HL-60/S4 treated with phorbol 12-myristate 13-acetate at 8.2 ng/mL for 4 days and 3 days (cell line): ENCODE data around the gene DENND1C.

Experiments
- in situ Hi-C: fragments of 300-500 bp; cut with MboI; formaldehyde crosslinking; loops from 2 replicates; pipeline ENCODE4 v1.15.0; 2022; ENCODE audit warnings: low sequenced_read_pairs

Gene DENND1C, protein sequence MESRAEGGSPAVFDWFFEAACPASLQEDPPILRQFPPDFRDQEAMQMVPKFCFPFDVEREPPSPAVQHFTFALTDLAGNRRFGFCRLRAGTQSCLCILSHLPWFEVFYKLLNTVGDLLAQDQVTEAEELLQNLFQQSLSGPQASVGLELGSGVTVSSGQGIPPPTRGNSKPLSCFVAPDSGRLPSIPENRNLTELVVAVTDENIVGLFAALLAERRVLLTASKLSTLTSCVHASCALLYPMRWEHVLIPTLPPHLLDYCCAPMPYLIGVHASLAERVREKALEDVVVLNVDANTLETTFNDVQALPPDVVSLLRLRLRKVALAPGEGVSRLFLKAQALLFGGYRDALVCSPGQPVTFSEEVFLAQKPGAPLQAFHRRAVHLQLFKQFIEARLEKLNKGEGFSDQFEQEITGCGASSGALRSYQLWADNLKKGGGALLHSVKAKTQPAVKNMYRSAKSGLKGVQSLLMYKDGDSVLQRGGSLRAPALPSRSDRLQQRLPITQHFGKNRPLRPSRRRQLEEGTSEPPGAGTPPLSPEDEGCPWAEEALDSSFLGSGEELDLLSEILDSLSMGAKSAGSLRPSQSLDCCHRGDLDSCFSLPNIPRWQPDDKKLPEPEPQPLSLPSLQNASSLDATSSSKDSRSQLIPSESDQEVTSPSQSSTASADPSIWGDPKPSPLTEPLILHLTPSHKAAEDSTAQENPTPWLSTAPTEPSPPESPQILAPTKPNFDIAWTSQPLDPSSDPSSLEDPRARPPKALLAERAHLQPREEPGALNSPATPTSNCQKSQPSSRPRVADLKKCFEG

DNA sequence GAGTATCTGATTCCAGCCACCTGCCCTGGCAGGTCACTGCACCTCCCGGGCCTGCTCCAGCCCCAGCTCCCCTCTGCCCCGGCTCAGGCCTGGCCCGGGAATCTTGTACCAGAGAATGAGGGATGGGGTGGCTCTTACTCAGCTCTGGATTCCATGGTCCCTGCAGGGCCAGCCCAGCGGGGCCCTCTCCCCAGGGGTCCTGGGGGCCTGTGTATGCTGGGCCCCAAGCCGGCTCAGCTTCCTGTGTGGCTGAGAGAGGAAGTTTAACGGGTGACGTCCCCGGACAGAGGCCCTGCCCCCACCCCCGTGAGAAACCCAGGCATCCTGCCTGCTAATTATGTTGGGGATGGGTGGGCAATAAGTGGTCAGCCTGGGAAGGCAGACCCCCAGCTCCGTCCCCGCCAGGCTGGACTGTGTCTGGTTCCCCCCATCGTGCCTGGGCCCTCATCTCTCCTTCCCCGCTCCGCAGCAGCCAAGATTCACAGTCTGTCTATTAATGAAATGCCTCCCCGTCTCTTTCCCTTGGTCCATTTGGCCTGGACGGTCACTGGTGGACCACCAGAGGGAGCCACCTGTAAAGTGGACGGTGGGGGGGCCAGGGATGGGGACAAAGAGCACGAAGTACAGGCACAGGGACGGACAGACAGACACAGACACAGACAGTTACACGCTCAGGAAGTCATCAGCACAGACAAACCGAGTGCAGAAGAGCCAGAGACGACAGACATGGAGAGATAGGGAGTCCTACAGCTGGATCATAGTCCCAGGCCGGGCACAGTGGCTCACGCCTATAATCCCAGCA lies at the start of gene DENND1C:
Gene DENND1C, minus strand, starts transcription at position 247 of the 802 bp plus-strand sequence. Its CDS starts 92 bp downstream, at position 155.
- in situ Hi-C loops: no loop called here

DNA sequence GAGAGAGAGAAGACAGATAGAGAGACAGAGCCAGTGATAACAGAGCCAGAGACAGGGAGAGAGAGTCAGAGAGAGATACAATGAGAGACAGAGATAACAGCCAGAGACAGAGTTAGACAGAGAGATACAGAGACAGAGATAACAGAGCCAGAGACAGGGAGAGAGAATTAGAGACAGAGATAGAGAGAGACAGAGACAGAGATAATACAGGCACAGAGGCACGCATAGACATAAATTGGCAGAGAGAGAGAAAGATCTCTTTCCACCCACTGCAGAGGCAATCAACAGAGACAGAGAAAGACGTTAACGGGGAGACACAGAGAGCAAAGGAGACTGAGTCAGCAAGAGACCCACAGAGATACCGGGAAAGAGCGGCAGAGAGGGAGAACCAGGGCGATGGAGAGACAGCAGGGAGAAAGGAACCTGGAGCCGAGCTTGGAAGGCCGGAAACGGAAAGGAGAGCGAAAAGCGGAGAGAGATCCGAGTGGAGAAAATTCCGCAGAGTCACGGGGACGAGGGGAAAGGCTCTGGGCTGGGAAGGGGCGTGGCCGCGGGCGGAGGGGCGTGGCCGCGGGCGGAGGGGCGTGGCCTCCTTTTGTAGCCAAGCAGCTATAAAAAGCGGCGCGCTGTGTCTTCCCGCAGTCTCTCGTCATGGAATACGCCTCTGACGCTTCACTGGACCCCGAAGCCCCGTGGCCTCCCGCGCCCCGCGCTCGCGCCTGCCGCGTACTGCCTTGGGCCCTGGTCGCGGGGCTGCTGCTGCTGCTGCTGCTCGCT lies 49.0 kb upstream of the DENND1C start, which contains the start of gene TNFSF9:
Gene TNFSF9, plus strand, starts transcription at position 641 of the 777 bp plus-strand sequence. Its CDS starts 11 bp downstream, at position 652.
- in situ Hi-C loops: no loop called here

DNA sequence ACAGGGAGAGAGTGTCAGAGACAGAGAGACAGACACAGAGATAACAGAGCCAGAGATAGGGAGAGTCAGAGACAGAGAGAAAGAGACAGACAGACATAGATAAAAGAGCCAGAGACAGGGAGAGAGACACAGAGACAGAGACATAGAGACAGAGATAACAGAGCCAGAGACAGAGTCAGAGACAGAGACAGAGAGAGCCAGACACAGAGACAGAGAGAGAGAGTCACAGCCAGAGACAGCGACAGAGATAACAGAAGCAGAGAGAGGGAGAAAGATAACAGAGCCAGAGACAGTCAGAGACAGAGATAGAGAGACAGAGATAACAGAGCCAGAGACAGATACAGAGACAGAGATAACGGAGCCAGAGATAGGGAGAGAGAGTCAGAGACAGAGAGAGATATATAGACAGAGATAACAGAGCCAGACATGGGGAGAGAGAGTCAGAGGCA lies 48.4 kb upstream of the DENND1C start:
- in situ Hi-C loops: no loop called here

DNA sequence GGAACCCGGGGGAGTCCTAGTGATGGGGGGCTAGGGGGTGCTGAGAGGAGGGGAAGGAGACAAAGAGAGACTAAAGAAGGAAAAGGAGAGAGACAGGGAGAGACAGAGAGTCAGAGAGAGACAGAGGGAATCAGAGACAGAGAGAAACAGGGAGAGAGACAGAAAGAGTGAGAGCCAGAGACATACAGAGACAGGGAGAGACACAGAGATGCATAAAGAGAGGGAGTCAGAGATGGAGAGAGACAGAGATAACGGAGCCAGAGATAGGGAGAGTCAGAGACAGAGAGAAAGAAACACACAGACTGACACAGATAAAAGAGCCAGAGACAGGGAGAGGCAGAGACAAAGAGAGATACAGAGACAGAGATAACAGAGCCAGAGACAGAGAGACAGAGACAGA lies 47.8 kb upstream of the DENND1C start:
- in situ Hi-C loops: no loop called here

DNA sequence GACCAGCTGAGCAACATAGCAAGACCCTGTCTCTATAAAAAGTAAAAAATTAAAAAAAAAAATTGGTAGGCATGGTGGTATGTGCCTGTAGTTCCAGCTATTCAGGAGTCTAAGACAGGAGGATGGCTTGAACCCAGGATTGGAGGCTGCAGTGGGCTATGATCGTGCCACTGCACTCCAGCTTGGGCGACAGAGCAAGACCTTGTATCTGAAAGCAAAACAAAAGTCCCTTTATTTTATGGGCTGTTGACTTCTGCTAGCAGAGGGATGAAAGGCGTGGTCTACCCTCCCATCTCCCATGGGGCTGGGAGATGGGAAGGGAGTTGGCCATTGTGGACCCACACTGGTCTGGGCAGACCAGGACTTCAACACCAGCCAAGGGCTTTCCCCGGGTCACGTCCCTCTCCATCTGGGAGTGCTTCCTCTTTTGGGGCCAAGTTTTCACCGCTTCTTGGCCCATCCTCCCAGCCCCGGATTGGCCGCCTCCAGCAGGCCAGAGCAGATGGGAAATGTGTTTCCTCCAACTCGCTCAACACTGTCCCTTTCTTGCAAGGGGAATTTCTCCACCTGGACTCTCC lies 47.0 kb upstream of the DENND1C start:
- in situ Hi-C loops: no loop called here

DNA sequence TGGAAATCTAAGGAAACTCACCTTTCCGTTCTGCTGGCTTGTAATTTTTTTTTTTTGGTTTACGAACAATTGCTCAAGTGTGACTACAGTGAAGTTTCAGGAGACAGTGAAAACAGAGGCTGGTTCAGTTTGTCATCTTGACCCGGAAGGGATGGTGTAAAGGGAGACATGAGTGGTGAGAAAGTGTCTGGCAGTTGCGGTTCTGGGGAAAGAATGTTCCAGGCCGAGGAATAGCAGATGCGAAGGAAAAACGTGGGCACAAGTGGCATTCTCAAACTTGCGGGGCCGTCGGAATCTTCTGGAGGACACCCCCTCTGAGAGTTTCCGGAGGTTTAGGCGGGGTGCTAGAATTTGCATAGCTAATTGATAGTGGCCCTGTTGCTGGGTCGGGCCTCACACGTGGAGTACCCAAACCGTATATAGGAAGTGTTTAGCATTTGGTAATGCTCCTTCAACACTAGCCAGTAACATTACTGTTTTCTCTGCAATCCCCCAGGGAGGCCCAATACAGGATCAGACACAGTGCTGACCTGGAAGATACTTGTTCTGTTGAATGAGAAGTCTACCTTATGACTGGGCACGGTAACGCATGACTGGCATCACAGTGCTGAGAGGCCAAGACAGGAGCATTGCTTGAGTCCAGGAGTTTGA lies 46.4 kb upstream of the DENND1C start:
- in situ Hi-C loops: no loop called here

DNA sequence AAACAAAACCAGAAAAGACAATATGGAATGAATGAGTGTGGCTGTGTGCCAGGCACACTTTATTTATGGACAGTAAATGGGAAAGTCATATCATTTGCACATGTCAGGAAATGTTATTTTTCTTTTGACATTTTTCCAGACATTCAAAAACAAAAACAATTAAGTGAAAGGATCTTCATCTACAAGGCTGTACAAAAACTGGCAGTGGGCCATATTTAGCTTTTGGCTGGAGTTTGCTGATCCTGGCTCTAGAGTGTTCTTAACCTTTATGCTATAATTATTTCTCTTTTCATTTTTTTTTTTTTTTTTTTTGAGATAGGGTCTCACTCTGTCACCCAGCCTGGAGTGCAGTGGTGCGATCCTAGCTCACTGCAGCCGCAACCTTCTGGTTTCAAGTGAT lies 42.7 kb upstream of the DENND1C start:
- in situ Hi-C loops: no loop called here

DNA sequence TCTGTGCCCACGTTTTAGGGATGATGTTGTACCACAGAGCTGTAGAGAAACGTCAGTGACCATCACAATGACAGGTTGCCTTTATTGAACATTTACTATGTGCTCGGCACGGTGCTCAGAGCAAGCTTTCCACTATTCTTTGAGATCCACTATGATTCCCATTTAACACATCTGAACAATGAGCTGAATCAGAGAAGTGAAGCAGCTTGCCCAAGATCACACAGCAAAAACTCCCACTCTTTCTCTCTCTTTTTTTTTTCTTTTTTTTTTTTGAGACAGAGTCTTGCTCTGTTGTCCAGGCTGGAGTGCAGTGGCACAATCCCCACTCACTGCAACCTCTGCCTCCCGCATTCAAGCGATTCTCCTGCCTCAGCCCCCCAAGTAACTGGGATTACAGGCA lies 41.1 kb upstream of the DENND1C start:
- in situ Hi-C loops: no loop called here

DNA sequence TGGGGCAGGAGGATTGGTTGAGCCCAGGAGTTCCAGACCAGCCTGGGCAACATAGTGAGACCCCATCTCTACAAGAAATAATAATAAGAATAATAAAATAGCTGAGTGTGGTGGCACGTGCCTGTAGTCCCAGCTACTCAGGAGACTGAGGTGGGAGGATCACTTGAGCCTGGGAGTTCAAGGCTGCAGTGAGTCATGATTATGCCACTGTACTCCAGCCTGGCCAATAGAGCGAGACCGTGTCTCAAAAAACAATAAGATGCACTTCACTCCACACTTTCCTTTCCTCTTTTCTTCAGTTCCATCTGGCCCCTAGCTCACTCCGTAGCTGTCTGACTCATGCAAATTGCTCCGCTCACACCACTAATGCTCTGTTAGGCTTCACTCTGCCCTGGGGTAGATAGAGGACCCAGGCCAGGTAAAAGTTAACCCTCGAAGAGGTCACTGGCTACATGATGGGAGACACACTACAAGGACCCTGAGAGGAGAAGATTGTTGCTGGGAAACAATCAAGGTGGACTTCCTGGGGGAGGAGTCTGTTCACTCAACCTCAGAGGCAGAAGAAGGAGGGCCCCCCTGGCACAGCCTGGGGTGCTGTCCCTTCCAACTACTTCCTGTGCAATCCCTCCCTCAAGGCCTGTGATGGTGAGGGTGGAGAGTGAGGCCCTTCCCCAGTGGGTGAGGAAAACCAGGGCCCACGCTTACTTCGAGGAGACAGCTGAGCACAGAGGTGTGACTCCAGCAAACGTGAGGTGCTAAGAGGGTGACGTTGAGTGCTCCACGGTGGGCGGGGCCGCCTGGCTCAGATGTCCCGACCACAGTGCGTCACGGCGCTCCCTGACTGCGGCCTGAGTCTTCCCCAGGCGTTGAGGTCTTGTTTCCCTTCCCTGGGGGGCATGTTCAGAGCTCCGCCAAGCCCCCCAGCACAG lies 40.4 kb upstream of the DENND1C start:
- in situ Hi-C loops: no loop called here

DNA sequence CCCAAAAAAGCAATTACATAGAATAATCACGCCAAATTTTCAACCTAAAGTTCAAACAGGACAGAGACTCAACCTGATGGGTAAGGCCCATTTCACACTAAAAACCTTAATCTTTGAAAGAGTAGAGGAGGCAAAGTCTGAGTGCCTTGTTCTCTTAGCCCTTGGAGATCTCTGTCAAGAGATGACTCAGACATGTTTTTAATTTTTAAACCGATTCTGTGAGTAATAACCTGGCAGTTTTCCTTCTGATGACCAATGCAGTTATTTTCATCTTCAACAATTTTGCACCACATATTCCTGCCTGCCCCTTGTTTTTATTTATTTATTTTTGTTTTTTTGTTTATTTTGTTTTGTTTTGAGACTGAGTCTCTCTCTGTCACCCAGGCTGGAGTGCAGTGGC lies 37.7 kb upstream of the DENND1C start:
- in situ Hi-C loops: no loop called here

DNA sequence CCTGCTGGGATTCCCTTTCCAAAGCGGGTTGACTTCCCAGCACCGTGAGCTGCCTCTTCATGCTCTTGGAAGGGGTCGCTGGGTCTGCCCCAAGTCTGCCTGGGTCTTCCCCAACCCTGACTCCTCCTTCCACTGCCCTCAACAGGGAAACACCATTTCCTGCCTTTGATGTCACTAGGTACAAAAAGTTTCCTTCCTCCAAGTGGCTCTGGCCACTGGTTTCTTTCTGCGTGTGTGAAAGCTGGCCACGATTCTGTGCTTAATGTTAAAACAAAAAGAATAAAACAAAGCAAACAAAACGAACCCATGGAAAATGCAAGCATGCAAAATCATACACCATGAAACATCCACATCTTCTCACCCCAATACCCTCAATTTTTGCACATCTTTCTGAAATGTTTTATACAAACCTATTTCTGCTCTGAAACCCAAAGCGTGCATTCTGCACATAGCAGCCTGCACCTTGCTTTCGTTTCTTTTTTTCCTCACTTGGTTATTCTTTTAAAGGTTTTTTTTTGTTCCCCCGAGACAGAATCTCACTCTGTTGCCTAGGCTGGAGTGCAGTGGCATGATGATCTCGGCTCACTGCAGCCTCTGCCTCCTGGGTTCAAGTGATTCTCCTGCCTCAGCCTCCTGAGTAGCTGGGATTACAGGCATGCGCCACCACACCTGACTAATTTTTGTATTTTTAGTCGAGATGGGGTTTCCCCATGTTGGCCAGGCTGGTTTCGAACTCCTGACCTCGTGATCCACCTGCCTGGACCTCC lies 36.7 kb upstream of the DENND1C start:
- in situ Hi-C loops: no loop called here

DNA sequence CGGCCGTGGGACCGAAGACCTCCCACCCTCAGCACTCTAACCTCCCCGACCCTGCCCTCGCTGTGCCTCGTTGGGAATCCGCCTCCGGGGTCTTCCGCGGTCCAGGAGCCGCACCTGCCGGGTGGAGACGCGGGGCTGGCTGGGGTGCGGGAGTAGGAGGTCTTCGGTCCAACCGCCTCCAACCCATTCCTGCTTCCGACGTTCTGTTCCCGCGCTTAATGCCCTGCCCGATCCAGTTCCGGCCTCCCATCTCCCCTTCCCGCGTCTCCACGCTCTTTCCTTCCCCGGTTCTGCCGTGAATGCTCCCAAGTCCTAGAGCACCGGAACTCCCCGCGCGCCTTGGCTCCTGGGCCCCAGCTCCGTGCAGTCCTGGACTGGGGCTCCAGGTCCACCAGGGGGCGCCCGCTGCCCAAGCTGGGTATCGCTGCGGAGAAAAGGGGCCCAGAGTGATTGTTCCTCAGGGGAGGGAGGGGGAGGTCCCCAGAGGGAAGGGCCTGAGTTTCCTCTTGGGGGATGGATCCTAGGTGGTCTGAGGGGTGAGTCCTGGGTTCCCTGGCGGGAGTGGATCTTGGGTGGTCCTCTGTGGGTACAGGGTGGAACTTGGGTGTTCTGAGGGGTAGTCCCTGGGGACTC lies 35.2 kb upstream of the DENND1C start:
- in situ Hi-C loops: no loop called here

DNA sequence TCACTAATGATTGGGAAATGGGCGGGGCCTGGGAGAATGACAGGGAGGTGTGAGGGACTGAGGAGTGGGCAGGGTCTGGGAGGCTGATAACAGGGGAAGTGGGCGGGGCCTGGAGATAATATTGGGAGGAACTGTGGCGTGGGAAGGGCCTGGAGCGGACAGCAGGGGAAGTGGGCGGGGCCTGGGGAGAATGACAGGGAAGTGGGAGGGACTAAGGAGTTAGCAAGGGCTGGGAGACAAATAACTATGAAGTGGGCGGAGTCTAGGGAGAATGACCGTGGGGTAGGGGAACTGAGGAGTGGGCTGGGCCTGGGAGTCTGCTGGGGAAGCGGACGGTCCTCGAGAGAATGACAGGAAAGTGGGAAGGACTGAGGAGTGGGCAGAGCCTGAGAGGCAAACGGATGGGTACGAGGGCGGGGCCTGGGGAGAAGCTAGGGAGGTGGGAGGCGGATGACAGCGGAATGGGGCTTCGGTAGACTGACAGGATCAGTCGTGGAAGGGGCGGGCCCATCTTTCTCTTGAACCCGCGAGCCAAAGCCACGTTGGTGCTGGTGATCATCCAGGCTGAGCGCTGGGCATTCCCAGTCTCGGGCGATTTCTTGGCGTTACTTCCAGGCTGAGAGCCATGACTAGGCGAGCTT lies 34.6 kb upstream of the DENND1C start:
- in situ Hi-C loops: no loop called here

DNA sequence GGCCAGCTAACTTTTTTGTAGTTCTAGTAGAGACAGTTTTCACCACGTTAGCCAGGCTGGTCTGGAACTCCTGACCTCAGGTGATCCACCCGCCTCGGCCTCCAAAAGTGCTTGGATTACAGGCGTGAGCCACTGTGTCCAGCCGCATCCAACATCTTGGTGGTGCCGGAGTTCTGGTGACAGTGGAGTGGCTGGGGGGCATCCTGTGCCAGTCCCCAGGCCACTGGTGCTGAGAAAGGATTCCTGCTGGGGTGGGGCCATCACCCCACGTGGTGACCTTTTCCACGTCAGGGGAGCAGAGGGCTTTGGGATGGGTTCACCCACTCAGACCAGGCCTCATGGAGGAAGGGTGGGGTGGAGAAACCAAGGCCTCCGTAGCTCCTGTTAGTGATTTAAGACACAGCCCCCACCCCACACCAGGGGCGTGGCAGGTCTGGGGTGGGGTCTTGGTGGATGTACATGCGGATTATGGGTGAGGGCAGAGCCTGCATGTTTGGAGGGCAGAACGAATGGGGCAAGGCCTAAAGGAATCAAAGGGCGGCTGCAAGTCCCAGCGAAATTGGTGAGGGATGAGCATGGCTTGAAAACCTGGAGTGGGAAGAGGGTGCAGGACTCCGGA lies 33.4 kb upstream of the DENND1C start:
- in situ Hi-C loops: no loop called here

DNA sequence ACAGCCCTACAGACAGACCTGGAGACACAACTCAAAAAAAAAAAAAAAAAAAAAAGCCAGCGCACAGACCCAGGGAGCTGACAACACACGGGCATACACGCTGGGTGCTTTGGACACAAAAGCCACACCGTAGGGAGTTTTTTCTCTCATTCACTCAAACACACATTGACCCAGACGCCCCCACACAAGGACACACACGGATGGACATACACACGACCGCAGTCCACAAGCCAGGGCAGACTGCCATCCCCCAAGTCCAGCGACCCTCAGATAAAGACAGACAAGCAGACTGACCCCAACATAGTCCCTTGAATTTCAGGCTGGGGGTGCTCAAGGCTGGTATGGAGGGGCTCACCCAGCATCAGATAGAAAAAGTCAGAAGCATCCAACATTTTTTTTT lies 32.5 kb upstream of the DENND1C start:
- in situ Hi-C loops: no loop called here

DNA sequence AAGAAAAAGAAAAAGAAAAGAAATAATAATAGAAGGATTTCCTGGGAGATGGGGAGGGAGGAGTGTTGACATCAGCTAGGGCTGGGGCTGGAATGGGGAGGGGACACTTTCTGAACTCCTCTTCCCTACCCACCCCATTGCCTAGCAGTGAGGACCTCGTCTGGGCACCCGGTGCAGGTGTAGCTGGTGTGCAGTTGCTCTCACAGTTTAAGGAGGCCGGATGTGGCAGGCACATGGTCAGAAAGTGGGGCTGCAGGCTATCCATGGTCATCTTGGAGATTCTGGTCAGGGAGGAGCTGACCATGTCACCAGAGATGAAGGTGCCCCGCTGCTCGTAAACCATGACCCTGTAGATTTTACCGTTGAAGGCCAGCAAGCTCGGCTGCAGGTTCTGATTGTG lies 29.0 kb upstream of the DENND1C start:
- in situ Hi-C loops: no loop called here
